Osteoblast (primary cell): ENCODE data around the gene UBP1. TPM values are rescaled to one million over a fixed set of nuclear protein-coding genes. Genes with fewer than 3 reads are reported as not detected.
A peak's percentile ranks its signal among the peaks of the same experiment; 100 is the strongest.

Source experiments
- DNase-seq: peaks from one replicate; pipeline ENCODE4 v3.0.0; 2011; ENCODE audit warnings: low spot score, mixed read lengths; ENCODE audit not compliant: insufficient read length; ENCODE audit errors: missing footprints
- H2AFZ ChIP-seq: 2 replicates; pipeline ENCODE4 v1.6.0; 2011; ENCODE audit warnings: mild to moderate bottlenecking, low read length
- H3K27ac ChIP-seq: 2 replicates; pipeline ENCODE4 v1.5.1; 2011; ENCODE audit warnings: mild to moderate bottlenecking, low read depth, low read length, moderate library complexity
- H3K27me3 ChIP-seq: 2 replicates; pipeline ENCODE4 v1.6.0; 2012; ENCODE audit warnings: mild to moderate bottlenecking, control low read depth, inconsistent platforms, low read length, moderate library complexity; ENCODE audit not compliant: insufficient read depth
- H3K36me3 ChIP-seq: 2 replicates; pipeline ENCODE4 v1.5.1; 2011; ENCODE audit warnings: mild to moderate bottlenecking, low read length, control low read depth, moderate library complexity; ENCODE audit not compliant: insufficient read depth
- H3K4me1 ChIP-seq: 2 replicates; pipeline ENCODE4 v1.5.1; 2011; ENCODE audit warnings: mild to moderate bottlenecking, low read length, control low read depth, moderate library complexity; ENCODE audit not compliant: insufficient read depth
- H3K4me2 ChIP-seq: 2 replicates; pipeline ENCODE4 v1.6.0; 2011; ENCODE audit warnings: mild to moderate bottlenecking, low read length; ENCODE audit not compliant: insufficient read depth
- H3K4me3 ChIP-seq: fragments of 200-600 bp; sonication (generic); 3 replicates; pipeline ENCODE4 v1.5.1; 2012; ENCODE audit warnings: mild to moderate bottlenecking, low read length, inconsistent platforms; ENCODE audit not compliant: insufficient read depth
- H3K79me2 ChIP-seq: 2 replicates; pipeline ENCODE4 v1.6.0; 2012; ENCODE audit warnings: mild to moderate bottlenecking, low read length, control low read depth, inconsistent platforms; ENCODE audit not compliant: insufficient read depth
- H3K9me3 ChIP-seq: 2 replicates; pipeline ENCODE4 v1.5.1; 2011; ENCODE audit warnings: low read depth, low read length, control low read depth
- H4K20me1 ChIP-seq: 2 replicates; pipeline ENCODE4 v1.6.0; 2012; ENCODE audit warnings: mild to moderate bottlenecking, low read length, control low read depth; ENCODE audit not compliant: insufficient read depth
- total RNA-seq: library from RNA; depleted of rRNA; stranded (reverse); fragments of >200 nt; gene quantifications from 2 replicates; pipeline ENCODE4 v1.2.3, GENCODE V29; 2012
- TF ChIP-seq, protein P1 (sequence below): IDR thresholded peaks from 2 replicates; pipeline ENCODE4 v1.5.1; 2011; ENCODE audit warnings: mild to moderate bottlenecking, low read depth, low read length, moderate library complexity; ENCODE audit errors: extremely low read depth

The UBP1 gene
- total RNA-seq, 1 donor = 77.4 TPM

DNA sequence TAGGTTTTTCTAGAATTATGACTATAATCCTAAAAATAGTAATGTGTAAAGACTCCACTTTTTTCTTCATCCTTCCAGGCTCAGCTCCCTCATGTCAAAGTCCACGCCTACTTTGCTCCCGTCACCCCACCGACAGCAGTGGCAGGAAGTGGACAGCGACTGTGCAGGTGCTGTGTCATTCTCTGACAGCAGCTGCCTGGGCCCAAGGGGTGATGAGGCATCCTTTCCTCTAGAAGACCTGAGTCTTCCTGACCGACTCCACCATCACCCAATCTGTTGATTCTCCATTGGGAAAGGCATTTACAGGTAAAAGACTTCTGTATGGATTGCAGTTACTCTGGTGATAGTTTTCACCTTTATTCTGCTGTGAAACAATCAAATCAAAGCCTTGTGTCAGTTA is 54.8 kb downstream of the UBP1 start:
- H4K20me1 ChIP-seq = peaks cover 3% of the 10 kb centered on the region
- no peaks in the 10 kb centered on the region for H3K9me3 ChIP-seq
- no peak overlapping the region for H2AFZ ChIP-seq
- peaks cover 70% of the 10 kb centered on the region for H3K36me3 ChIP-seq
- H3K27me3 ChIP-seq = no peaks in the 10 kb centered on the region
- peaks cover 12% of the 10 kb centered on the region for H3K79me2 ChIP-seq
- peaks cover 23% of the 10 kb centered on the region for H3K4me1 ChIP-seq
- no peak overlapping the region for H3K4me2 ChIP-seq
- DNase-seq = no peak
- no peak overlapping the region for H3K27ac ChIP-seq
- TF ChIP-seq, protein P1, sequence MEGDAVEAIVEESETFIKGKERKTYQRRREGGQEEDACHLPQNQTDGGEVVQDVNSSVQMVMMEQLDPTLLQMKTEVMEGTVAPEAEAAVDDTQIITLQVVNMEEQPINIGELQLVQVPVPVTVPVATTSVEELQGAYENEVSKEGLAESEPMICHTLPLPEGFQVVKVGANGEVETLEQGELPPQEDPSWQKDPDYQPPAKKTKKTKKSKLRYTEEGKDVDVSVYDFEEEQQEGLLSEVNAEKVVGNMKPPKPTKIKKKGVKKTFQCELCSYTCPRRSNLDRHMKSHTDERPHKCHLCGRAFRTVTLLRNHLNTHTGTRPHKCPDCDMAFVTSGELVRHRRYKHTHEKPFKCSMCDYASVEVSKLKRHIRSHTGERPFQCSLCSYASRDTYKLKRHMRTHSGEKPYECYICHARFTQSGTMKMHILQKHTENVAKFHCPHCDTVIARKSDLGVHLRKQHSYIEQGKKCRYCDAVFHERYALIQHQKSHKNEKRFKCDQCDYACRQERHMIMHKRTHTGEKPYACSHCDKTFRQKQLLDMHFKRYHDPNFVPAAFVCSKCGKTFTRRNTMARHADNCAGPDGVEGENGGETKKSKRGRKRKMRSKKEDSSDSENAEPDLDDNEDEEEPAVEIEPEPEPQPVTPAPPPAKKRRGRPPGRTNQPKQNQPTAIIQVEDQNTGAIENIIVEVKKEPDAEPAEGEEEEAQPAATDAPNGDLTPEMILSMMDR = no peak
- no peak overlapping the region for H3K4me3 ChIP-seq

DNA sequence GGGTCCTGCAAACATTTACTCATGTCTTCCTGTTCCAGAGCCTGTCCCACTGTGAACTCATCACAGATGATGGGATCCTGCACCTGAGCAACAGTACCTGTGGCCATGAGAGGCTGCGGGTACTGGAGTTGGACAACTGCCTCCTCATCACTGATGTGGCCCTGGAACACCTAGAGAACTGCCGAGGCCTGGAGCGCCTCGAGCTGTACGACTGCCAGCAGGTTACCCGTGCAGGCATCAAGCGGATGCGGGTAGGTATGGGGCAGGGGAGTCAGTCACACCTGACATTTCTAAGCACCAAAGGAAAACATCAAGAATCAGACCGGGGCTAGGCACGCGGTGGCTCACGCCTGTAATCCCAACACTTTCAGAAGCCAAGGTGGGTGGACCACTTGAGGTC is 56.3 kb downstream of the UBP1 start:
- H3K79me2 ChIP-seq = peaks cover 12% of the 10 kb centered on the region
- no peak overlapping the region for H3K4me3 ChIP-seq
- no peak overlapping the region for H3K4me2 ChIP-seq
- no peaks in the 10 kb centered on the region for H3K9me3 ChIP-seq
- no peaks in the 10 kb centered on the region for H3K27me3 ChIP-seq
- H3K36me3 ChIP-seq = peaks cover 64% of the 10 kb centered on the region
- peaks cover 3% of the 10 kb centered on the region for H4K20me1 ChIP-seq
- no peak overlapping the region for H3K27ac ChIP-seq
- TF ChIP-seq, protein P1 = no peak
- no peak for DNase-seq
- peaks cover 14% of the 10 kb centered on the region for H3K4me1 ChIP-seq
- H2AFZ ChIP-seq = no peak overlapping the region

DNA sequence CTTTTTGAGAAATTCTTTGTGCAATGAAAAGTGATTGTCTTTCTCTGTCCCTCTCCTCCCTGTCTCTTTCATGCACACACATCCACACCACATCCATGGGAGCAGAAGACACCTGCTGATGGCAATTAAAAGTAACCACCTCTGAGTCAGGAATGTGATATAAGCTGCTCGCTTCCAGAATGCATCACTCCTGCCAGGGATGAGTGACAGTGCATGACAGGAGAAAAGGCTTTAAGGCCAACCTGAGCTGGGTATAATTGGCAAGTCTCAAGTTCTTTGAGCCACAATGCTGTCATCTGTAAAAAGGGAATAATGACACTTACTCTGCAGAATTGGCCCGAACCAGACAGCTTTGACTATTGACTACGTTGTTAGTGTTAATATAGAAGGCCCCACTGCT is 59.6 kb downstream of the UBP1 start:
- no peak overlapping the region for H3K4me2 ChIP-seq
- H3K27ac ChIP-seq = no peak overlapping the region
- H3K27me3 ChIP-seq = no peaks in the 10 kb centered on the region
- TF ChIP-seq, protein P1 = no peak
- no peak for DNase-seq
- no peak overlapping the region for H3K4me3 ChIP-seq
- H3K79me2 ChIP-seq = peaks cover 7% of the 10 kb centered on the region
- peaks cover 14% of the 10 kb centered on the region for H3K4me1 ChIP-seq
- H4K20me1 ChIP-seq = peaks cover 5% of the 10 kb centered on the region
- no peak overlapping the region for H2AFZ ChIP-seq
- no peaks in the 10 kb centered on the region for H3K9me3 ChIP-seq
- H3K36me3 ChIP-seq = peaks cover 44% of the 10 kb centered on the region

DNA sequence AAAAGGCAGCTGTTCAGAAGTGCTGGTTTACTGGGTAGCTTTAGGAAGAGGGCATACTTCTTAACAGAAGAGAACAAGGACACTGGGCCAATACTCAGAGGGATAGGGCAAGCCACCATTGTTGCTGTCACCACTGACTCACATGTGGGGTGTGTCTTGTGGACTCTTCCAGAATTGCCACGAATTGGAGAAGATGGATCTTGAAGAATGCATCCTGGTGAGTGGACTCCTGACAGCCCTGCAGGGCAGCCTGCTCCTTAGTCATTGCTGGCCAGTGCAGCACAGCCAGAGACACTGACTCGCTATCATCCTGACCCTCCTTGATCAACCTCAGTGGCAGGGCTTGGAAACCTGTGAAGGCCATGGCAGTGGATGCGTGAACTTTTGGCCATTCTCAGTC is 62.3 kb downstream of the UBP1 start:
- peak; percentile 53 for DNase-seq
- TF ChIP-seq, protein P1 = no peak
- H3K4me3 ChIP-seq = no peak overlapping the region
- H3K4me2 ChIP-seq = no peak overlapping the region
- no peaks in the 10 kb centered on the region for H3K79me2 ChIP-seq
- H2AFZ ChIP-seq = no peak overlapping the region
- H3K27me3 ChIP-seq = no peaks in the 10 kb centered on the region
- H3K27ac ChIP-seq = peak overlapping the region; percentile 25
- peaks cover 9% of the 10 kb centered on the region for H3K4me1 ChIP-seq
- H4K20me1 ChIP-seq = peaks cover 2% of the 10 kb centered on the region
- peaks cover 36% of the 10 kb centered on the region for H3K36me3 ChIP-seq
- no peaks in the 10 kb centered on the region for H3K9me3 ChIP-seq
